ENCODE results near the gene SMCO3. TPM values are rescaled to one million over a fixed set of nuclear protein-coding genes. Genes with fewer than 3 reads are reported as not detected.

Gene SMCO3
- total RNA-seq, 1 experiment from 2014 or later = not detected

DNA sequence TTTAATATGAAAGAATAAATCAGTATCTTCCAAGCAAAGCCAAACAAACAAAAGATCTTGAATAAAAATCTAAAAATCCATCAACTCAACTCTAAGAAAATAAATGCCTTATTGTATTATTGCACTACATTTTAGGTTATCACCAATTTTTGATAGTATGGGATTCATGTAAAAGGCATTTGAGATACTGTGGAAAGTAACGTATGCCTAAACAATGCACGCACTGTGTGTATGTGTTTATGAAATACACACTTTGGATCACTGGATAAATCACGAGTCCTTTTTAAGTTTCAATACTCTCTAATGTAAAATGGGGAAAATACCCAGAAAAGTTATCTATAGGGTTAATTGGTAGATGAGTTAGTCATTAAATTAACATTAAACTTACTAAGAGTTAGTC is 28.4 kb downstream of the SMCO3 start (continued):
- TF ChIP-seq RORB (CRISPR knock-in tag; IDR thresholded peaks at IDR 0.05) = no peak

DNA sequence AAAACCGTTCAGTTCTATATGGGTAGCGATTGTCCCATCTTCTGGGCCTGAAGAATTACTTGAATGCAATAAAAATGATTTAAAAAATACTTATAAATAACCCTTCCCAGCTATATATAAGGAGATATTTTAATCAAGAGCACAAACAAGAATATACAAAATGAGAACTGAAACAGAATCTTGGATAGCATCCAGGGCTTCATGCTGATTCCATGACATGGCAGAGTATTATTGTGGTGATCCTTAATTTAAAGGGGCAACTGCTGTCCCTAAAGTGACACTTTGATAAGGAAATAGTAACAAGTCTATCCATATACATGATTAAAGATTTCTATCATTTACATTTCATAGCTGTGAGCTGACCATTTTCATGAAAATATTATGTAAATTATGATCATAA is 29.5 kb downstream of the SMCO3 start:
- Mint-ChIP-seq H3K4me3 (no peak overlapping the region), H3K9me3 (no peaks in the 10 kb centered on the region), H3K27me3 (ENCODE audit: low read depth) (no peaks in the 10 kb centered on the region), H3K4me1 (no peaks in the 10 kb centered on the region), H3K36me3 (peaks cover 40% of the 10 kb centered on the region), H3K27ac (no peak overlapping the region)
- DNase-seq (ENCODE audit: low spot score) = no peak
- TF ChIP-seq, protein P1, sequence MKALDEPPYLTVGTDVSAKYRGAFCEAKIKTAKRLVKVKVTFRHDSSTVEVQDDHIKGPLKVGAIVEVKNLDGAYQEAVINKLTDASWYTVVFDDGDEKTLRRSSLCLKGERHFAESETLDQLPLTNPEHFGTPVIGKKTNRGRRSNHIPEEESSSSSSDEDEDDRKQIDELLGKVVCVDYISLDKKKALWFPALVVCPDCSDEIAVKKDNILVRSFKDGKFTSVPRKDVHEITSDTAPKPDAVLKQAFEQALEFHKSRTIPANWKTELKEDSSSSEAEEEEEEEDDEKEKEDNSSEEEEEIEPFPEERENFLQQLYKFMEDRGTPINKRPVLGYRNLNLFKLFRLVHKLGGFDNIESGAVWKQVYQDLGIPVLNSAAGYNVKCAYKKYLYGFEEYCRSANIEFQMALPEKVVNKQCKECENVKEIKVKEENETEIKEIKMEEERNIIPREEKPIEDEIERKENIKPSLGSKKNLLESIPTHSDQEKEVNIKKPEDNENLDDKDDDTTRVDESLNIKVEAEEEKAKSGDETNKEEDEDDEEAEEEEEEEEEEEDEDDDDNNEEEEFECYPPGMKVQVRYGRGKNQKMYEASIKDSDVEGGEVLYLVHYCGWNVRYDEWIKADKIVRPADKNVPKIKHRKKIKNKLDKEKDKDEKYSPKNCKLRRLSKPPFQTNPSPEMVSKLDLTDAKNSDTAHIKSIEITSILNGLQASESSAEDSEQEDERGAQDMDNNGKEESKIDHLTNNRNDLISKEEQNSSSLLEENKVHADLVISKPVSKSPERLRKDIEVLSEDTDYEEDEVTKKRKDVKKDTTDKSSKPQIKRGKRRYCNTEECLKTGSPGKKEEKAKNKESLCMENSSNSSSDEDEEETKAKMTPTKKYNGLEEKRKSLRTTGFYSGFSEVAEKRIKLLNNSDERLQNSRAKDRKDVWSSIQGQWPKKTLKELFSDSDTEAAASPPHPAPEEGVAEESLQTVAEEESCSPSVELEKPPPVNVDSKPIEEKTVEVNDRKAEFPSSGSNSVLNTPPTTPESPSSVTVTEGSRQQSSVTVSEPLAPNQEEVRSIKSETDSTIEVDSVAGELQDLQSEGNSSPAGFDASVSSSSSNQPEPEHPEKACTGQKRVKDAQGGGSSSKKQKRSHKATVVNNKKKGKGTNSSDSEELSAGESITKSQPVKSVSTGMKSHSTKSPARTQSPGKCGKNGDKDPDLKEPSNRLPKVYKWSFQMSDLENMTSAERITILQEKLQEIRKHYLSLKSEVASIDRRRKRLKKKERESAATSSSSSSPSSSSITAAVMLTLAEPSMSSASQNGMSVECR (CRISPR knock-in tag; IDR thresholded peaks at IDR 0.05; ENCODE audit: borderline replicate concordance) = no peak
- TF ChIP-seq ATF1 (CRISPR knock-in tag; IDR thresholded peaks at IDR 0.05) (no peak), GTF2I (CRISPR knock-in tag; conservative IDR thresholded peaks at IDR 0.05) (no peak), GABPB1 (CRISPR knock-in tag; IDR thresholded peaks at IDR 0.05) (no peak), CREB1 (CRISPR knock-in tag; IDR thresholded peaks at IDR 0.05) (no peak), ZNF219 (CRISPR knock-in tag; IDR thresholded peaks at IDR 0.05; ENCODE audit: borderline replicate concordance) (no peak), NR1H2 (CRISPR knock-in tag; IDR thresholded peaks at IDR 0.05) (no peak), ZNF671 (CRISPR knock-in tag; IDR thresholded peaks at IDR 0.05) (no peak), PRRX2 (CRISPR knock-in tag; IDR thresholded peaks at IDR 0.05) (no peak), ETV6 (CRISPR knock-in tag; IDR thresholded peaks at IDR 0.05) (no peak), JUN (CRISPR knock-in tag; IDR thresholded peaks at IDR 0.05) (no peak)
- TF ChIP-seq, protein P2, sequence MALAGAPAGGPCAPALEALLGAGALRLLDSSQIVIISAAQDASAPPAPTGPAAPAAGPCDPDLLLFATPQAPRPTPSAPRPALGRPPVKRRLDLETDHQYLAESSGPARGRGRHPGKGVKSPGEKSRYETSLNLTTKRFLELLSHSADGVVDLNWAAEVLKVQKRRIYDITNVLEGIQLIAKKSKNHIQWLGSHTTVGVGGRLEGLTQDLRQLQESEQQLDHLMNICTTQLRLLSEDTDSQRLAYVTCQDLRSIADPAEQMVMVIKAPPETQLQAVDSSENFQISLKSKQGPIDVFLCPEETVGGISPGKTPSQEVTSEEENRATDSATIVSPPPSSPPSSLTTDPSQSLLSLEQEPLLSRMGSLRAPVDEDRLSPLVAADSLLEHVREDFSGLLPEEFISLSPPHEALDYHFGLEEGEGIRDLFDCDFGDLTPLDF (CRISPR knock-in tag; IDR thresholded peaks at IDR 0.05) = no peak
- TF ChIP-seq, protein P3, sequence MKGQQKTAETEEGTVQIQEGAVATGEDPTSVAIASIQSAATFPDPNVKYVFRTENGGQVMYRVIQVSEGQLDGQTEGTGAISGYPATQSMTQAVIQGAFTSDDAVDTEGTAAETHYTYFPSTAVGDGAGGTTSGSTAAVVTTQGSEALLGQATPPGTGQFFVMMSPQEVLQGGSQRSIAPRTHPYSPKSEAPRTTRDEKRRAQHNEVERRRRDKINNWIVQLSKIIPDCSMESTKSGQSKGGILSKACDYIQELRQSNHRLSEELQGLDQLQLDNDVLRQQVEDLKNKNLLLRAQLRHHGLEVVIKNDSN (CRISPR knock-in tag; IDR thresholded peaks at IDR 0.05) = no peak
- TF ChIP-seq, protein P4, sequence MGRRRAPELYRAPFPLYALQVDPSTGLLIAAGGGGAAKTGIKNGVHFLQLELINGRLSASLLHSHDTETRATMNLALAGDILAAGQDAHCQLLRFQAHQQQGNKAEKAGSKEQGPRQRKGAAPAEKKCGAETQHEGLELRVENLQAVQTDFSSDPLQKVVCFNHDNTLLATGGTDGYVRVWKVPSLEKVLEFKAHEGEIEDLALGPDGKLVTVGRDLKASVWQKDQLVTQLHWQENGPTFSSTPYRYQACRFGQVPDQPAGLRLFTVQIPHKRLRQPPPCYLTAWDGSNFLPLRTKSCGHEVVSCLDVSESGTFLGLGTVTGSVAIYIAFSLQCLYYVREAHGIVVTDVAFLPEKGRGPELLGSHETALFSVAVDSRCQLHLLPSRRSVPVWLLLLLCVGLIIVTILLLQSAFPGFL (CRISPR knock-in tag; IDR thresholded peaks at IDR 0.05; ENCODE audit: borderline replicate concordance) = no peak
- POLR2A ChIA-PET = interaction anchor here (1.2 kb wide), 2 partner anchors 13 to 18 kb away, joined by 3 to 4 read pairs; partner anchors contain the start of gene WBP11
- ATAC-seq = no peak
- CTCF ChIA-PET = interaction anchor here (1.4 kb wide), 1 partner anchor 28 kb away, joined by 6 read pairs; no protein-coding TSS in a partner anchor

DNA sequence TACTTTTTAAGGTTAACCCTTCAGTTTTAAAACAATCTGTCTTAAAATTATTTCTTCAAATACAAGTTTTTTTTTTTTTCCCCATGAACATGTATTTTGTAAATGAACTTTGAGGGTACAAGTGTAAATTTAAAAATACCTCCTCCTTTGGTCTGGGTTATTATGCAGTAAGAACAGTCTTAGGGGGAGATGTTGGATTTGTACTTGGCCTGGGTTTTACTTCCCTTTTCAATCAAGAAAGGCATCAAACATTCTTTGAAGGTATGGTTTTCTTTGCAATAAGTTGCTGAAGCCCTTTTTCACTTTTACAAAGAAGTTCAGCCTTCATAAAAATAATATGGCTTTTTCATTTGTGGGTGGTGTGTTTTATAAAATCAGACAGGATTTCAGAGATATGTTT is 31.2 kb downstream of the SMCO3 start:
- H3K9me3 Mint-ChIP-seq = no peaks in the 10 kb centered on the region
- CTCF ChIA-PET = interaction anchor here (0.7 to 1.4 kb wide), 4 partner anchors 14 to 117 kb away, joined by 3 to 4 read pairs (median 3); partner anchors contain the start of gene C12orf60
- H3K4me3 Mint-ChIP-seq = no peak overlapping the region
- ATAC-seq (no peak), DNase-seq (ENCODE audit: low spot score) (no peak)
- peaks cover 22% of the 10 kb centered on the region for H3K36me3 Mint-ChIP-seq
- H3K4me1 Mint-ChIP-seq = no peaks in the 10 kb centered on the region
- H3K27ac Mint-ChIP-seq = no peak overlapping the region
- no peaks in the 10 kb centered on the region for H3K27me3 Mint-ChIP-seq (ENCODE audit: low read depth)
- POLR2A ChIA-PET = interaction anchor here (0.9 to 1.1 kb wide), 2 partner anchors 13 to 14 kb away, joined by 3 to 4 read pairs; no protein-coding TSS in a partner anchor
- TF ChIP-seq, protein P5, sequence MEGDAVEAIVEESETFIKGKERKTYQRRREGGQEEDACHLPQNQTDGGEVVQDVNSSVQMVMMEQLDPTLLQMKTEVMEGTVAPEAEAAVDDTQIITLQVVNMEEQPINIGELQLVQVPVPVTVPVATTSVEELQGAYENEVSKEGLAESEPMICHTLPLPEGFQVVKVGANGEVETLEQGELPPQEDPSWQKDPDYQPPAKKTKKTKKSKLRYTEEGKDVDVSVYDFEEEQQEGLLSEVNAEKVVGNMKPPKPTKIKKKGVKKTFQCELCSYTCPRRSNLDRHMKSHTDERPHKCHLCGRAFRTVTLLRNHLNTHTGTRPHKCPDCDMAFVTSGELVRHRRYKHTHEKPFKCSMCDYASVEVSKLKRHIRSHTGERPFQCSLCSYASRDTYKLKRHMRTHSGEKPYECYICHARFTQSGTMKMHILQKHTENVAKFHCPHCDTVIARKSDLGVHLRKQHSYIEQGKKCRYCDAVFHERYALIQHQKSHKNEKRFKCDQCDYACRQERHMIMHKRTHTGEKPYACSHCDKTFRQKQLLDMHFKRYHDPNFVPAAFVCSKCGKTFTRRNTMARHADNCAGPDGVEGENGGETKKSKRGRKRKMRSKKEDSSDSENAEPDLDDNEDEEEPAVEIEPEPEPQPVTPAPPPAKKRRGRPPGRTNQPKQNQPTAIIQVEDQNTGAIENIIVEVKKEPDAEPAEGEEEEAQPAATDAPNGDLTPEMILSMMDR (IDR thresholded peaks at IDR 0.05) = no peak
- TF ChIP-seq SMAD3 (CRISPR knock-in tag; IDR thresholded peaks at IDR 0.05; ENCODE audit: borderline replicate concordance) (no peak), ELF4 (CRISPR knock-in tag; IDR thresholded peaks at IDR 0.05; ENCODE audit: low read depth) (no peak), MYBL2 (CRISPR knock-in tag; IDR thresholded peaks at IDR 0.05) (no peak)
- TF ChIP-seq, protein P6, sequence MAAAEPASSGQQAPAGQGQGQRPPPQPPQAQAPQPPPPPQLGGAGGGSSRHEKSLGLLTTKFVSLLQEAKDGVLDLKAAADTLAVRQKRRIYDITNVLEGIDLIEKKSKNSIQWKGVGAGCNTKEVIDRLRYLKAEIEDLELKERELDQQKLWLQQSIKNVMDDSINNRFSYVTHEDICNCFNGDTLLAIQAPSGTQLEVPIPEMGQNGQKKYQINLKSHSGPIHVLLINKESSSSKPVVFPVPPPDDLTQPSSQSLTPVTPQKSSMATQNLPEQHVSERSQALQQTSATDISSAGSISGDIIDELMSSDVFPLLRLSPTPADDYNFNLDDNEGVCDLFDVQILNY (CRISPR knock-in tag; IDR thresholded peaks at IDR 0.05) = no peak
- TF ChIP-seq, protein P7, sequence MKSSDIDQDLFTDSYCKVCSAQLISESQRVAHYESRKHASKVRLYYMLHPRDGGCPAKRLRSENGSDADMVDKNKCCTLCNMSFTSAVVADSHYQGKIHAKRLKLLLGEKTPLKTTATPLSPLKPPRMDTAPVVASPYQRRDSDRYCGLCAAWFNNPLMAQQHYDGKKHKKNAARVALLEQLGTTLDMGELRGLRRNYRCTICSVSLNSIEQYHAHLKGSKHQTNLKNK (CRISPR knock-in tag; IDR thresholded peaks at IDR 0.05) = no peak

Measured in WTC11 (cell line).